Left lung (tissue), 10 donors: Measurements from ENCODE around the gene VOPP1. TPM values are rescaled to one million over a fixed set of nuclear protein-coding genes. Genes with fewer than 3 reads are reported as not detected.
A peak's percentile ranks its signal among the peaks of the same experiment; 100 is the strongest.

ENCODE experiments used
- ATAC-seq: fragments of 200-7000 bp; cut with Tn5 transposase; one replicate; pipeline ENCODE4 v1.9.1; 2020; ENCODE audit warnings: moderate library complexity
- DNase-seq, 4 donors: peaks; one replicate each; pipeline ENCODE4 v3.0.0-alpha.2; 2013 to 2020
- H3K27ac ChIP-seq, 2 donors: fragments of 200-600 bp; sonication (generic) in 1 of 2; one replicate each; pipeline versions ENCODE4 v1.5.0 to v1.8.0; 2020 to 2021
- H3K27me3 ChIP-seq, 2 donors: fragments of 200-600 bp; sonication (generic) in 1 of 2; one replicate each; pipeline versions ENCODE4 v1.5.0 to v1.8.0; 2020 to 2021
- H3K36me3 ChIP-seq, 2 donors: fragments of 200-600 bp; sonication (generic) in 1 of 2; one replicate each; pipeline versions ENCODE4 v1.5.0 to v1.8.0; 2020 to 2021
- H3K4me1 ChIP-seq, 2 donors: fragments of 200-600 bp; one replicate each; pipeline ENCODE4 v1.8.0; 2021
- H3K4me3 ChIP-seq, 2 donors: fragments of 200-600 bp; sonication (generic) in 1 of 2; one replicate each; pipeline versions ENCODE4 v1.5.0 to v1.8.0; 2020 to 2021; ENCODE audit warnings: mild to moderate bottlenecking in 1 of 2
- H3K9me3 ChIP-seq, 2 donors: fragments of 200-600 bp; sonication (generic) in 1 of 2; one replicate each; pipeline versions ENCODE4 v1.5.0 to v1.8.0; 2020 to 2021
- intact Hi-C, 2 donors: fragments of 100-400 bp; cut with DNase I; formaldehyde crosslinking; loops; one replicate each; pipeline versions ENCODE4 v1.11.2 to v1.14.2; 2022
- polyA plus RNA-seq, 6 donors: library from polyadenylated mRNA; unstranded; fragments of 120-200 nt; gene quantifications; one replicate each; pipeline ENCODE4 v1.2.1, GENCODE V29; 2013; ENCODE audit not compliant: insufficient read length in 6 of 6
- total RNA-seq, 2 donors: library from RNA; stranded (reverse); fragmentation: NEBNext Ultra II Directional; extraction: Animal tissue kit (Norgen Biotek cat#: 25700); gene quantifications; one replicate each; pipeline ENCODE4 v1.2.1, GENCODE V29; 2021
- TF ChIP-seq, protein P1 (sequence below), 2 donors: fragments of 200-600 bp; sonication (generic) in 1 of 2; IDR thresholded peaks; one replicate each; pipeline versions ENCODE4 v1.5.0 to v1.8.0; 2021; ENCODE audit warnings: antibody characterized with exemption in 2 of 2
- donor health status: DM: no; HTN: yes; CAD: no.
- donor health status: DM: no; HTN: no; CAD: no.

VOPP1 gene
- total and polyA plus RNA-seq, 8 donors, result 35.4 to 68.5 (median 40.4) TPM

DNA sequence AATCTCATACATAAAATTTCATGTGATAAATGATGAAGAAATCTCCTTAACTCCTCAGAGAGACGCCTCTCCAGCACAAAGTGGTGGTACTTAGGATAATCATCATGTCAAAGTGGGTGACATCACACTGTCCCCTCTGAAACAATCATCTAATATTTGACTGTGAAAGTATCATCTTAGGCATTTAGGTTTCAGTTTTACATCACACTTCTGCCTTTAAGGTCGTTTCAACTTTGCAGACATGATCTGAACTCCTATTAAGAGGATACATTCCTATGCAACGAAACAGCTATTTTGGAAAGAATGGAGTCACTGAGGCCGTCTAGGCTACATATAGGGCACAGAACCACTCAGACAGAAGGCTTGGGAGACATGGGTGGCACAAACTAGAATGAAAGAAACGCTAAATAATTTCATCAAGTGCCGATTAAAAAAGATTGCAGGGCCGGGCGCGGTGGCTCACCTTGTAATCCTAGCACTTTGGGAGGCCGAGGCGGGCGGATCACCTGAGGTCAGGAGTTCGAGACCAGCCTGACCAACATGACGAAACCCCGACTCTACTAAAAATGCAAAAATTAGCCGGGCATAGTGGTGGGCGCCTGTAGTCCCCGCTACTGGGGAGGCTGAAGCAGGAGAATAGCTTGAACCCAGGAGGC is 2.0 kb downstream of the VOPP1 start:
- H3K27ac ChIP-seq, result peak overlapping the region in 1 of 2 donors; percentile 95
- no peaks in the 10 kb centered on the region for H3K36me3 ChIP-seq
- H3K4me3 ChIP-seq, result peak overlapping the region in 1 of 2 donors; percentile 96
- intact Hi-C loops, result no loop called here
- ATAC-seq, result no peak
- H3K9me3 ChIP-seq, result no peaks in the 10 kb centered on the region
- no peaks in the 10 kb centered on the region for H3K27me3 ChIP-seq
- H3K4me1 ChIP-seq, result peaks cover 0 to 64% of the 10 kb centered on the region in 2 donors
- no peak for DNase-seq
- TF ChIP-seq, protein P1, sequence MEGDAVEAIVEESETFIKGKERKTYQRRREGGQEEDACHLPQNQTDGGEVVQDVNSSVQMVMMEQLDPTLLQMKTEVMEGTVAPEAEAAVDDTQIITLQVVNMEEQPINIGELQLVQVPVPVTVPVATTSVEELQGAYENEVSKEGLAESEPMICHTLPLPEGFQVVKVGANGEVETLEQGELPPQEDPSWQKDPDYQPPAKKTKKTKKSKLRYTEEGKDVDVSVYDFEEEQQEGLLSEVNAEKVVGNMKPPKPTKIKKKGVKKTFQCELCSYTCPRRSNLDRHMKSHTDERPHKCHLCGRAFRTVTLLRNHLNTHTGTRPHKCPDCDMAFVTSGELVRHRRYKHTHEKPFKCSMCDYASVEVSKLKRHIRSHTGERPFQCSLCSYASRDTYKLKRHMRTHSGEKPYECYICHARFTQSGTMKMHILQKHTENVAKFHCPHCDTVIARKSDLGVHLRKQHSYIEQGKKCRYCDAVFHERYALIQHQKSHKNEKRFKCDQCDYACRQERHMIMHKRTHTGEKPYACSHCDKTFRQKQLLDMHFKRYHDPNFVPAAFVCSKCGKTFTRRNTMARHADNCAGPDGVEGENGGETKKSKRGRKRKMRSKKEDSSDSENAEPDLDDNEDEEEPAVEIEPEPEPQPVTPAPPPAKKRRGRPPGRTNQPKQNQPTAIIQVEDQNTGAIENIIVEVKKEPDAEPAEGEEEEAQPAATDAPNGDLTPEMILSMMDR (IDR thresholded peaks at IDR 0.05), result no peak

DNA sequence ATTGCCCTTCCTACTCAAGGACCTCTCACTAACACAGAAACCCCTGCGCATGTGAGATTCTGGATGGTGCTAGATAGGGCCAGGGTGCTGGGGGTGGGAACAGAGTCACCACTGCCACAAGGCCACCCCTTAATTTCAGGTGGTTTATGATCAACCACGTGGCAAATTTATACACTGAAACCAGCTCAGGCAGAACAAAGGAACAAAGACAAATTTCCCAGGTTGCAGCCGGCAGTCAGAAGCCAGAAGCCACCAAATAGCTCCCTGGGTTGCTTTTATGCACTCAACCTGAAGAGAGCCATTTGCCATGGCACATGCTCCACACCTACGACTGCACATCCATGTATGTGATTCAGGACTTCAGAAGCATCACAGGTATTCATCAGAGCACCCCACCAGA is 2.5 kb downstream of the VOPP1 start:
- TF ChIP-seq, protein P1 (IDR thresholded peaks at IDR 0.05), result no peak
- no peaks in the 10 kb centered on the region for H3K9me3 ChIP-seq
- peak overlapping the region in 1 of 2 donors; percentile 37 for H3K27ac ChIP-seq
- no peak overlapping the region for H3K4me3 ChIP-seq
- peaks cover 0 to 69% of the 10 kb centered on the region in 2 donors for H3K4me1 ChIP-seq
- no peaks in the 10 kb centered on the region for H3K36me3 ChIP-seq
- no peak for ATAC-seq
- H3K27me3 ChIP-seq, result no peaks in the 10 kb centered on the region
- intact Hi-C loops, result no loop called here
- DNase-seq, result no peak

DNA sequence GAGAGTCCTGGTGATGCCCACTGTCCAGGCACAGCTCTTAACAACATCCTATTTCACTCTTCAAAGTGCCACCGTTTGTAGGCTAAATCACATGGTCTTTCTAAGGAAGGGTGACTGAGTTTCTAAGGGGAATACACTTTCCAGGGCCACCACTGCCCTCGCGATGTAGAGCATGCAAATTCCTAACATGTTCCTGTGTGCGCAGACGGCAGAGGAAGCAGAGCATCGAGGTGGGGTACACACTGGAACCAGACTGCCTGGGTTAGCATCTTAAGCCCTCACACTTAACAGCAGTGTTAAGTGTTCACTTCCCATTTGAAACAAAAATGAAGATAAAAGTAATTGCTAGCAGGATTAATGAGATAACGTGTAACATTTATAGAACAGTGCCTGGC is 3.0 kb downstream of the VOPP1 start:
- Histone ChIP-seq H3K4me3 (no peak overlapping the region), H3K27ac (peak overlapping the region in 1 of 2 donors; percentile 37), H3K27me3 (no peaks in the 10 kb centered on the region), H3K36me3 (no peaks in the 10 kb centered on the region), H3K9me3 (no peaks in the 10 kb centered on the region), H3K4me1 (peaks cover 0 to 68% of the 10 kb centered on the region in 2 donors)
- intact Hi-C loops, result no loop called here
- TF ChIP-seq, protein P1 (IDR thresholded peaks at IDR 0.05), result no peak
- ATAC-seq, result no peak
- DNase-seq, result no peak

DNA sequence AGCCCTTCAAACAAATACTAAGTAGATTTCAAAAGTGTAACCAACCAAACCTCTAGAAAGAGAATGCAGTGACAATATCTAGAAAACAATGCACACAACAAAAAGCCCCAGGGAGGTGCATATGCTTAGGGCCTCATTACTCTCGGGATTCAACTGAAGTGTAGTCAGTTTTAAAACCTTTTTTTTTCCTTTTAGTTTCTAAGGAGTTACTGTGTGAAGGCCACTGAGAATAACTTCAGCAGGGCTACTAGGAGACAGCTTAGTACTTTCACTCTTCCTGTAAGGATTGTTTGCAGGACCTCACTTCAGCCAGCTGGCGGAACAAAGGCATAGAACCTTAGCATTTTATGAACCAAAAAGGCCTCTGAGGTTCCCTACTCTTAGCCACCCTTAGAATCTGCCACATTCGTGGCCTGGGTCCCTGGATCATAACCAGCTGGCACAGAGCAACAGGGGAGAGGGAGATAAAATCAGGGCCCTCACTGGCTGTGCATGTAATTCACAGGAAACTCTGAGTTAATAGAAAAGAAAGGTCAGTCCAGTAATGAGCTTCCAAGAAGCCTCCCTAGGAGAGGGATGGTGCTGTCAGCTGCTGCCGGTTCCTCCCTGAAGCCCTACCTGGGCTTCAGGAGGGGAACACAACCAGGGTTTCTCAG is 3.6 kb downstream of the VOPP1 start:
- ATAC-seq (no peak), DNase-seq (no peak)
- TF ChIP-seq, protein P1 (IDR thresholded peaks at IDR 0.05), result no peak
- Histone ChIP-seq H3K4me1 (peaks cover 0 to 63% of the 10 kb centered on the region in 2 donors), H3K4me3 (no peak overlapping the region), H3K27me3 (no peaks in the 10 kb centered on the region), H3K27ac (peak overlapping the region in 1 of 2 donors; percentile 37), H3K9me3 (no peaks in the 10 kb centered on the region), H3K36me3 (no peaks in the 10 kb centered on the region)
- intact Hi-C loops, result no loop called here

DNA sequence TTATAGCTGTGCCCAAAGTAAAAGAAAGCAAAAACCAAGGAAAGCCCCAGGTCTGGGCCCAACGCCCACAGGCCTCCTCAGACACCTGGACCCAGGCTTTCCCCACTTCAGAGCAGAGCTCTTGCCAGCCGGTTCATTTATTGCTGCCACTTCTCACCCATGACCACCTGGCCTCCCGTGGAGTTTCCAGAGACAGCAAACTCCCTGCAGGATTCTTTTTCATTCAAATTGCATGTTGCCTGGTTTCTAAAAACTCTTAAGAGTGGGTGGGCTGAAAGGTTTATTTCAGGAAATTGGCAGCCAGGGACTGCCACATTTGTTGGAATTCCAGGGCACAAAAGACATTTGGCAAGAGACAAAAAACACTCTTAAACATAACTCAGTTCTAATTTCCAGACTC is 4.7 kb downstream of the VOPP1 start:
- Histone ChIP-seq H3K36me3 (no peaks in the 10 kb centered on the region), H3K27ac (no peak overlapping the region), H3K9me3 (no peaks in the 10 kb centered on the region), H3K4me3 (no peak overlapping the region), H3K27me3 (no peaks in the 10 kb centered on the region), H3K4me1 (peaks cover 0 to 51% of the 10 kb centered on the region in 2 donors)
- no peak for DNase-seq
- no peak for ATAC-seq
- TF ChIP-seq, protein P1 (IDR thresholded peaks at IDR 0.05), result no peak
- intact Hi-C loops, result no loop called here
